Measurements from ENCODE around the gene CSRP3. TPM values are rescaled to one million over a fixed set of nuclear protein-coding genes. Genes with fewer than 3 reads are reported as not detected.
A peak's percentile ranks its signal among the peaks of the same experiment; 100 is the strongest.

The CSRP3 gene
- total and polyA plus RNA-seq, 4 donors = 0.08 TPM; not detected in 3

DNA sequence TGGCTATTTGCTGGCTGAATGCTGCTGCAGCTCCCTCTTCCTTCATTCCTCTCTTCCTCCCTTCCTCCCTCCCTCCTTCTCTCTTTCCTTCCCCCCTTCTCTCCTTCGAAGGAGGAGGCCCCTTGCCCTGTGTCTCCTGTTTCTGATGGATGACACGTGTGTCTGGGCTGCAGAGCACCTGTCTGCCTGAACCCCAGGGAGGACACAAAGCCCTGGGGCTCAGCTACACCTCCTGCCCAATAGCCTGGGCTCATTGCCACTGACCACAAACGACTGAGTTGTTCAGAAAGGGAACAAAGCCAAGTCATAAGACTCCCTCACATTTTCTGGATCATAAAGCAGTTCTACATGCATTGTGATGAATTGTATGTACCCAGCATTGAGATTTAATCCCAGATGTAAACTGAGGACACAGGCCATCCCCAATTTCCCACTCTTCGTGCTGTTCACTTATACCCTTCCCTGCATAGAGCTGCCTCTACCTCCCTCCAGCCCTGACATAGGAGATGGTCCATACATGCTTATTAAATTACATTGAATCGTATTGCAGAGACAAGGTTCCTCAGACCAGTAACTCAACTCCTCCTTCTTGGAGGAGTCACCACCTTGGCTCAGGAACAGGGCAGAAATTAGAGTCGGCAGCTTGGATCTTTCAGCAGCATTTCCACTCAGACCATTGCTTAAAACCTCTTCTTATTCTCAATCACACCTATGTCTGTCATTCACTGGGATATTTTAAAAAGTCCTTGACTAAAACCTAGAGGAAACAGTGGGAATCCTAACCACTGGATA lies 1.2 kb downstream of the CSRP3 start:
- no peak for TF ChIP-seq FOXA2 (IDR thresholded peaks at IDR 0.05)
- no peak for TF ChIP-seq HNF4G (IDR thresholded peaks at IDR 0.05)
- TF ChIP-seq, protein P1, sequence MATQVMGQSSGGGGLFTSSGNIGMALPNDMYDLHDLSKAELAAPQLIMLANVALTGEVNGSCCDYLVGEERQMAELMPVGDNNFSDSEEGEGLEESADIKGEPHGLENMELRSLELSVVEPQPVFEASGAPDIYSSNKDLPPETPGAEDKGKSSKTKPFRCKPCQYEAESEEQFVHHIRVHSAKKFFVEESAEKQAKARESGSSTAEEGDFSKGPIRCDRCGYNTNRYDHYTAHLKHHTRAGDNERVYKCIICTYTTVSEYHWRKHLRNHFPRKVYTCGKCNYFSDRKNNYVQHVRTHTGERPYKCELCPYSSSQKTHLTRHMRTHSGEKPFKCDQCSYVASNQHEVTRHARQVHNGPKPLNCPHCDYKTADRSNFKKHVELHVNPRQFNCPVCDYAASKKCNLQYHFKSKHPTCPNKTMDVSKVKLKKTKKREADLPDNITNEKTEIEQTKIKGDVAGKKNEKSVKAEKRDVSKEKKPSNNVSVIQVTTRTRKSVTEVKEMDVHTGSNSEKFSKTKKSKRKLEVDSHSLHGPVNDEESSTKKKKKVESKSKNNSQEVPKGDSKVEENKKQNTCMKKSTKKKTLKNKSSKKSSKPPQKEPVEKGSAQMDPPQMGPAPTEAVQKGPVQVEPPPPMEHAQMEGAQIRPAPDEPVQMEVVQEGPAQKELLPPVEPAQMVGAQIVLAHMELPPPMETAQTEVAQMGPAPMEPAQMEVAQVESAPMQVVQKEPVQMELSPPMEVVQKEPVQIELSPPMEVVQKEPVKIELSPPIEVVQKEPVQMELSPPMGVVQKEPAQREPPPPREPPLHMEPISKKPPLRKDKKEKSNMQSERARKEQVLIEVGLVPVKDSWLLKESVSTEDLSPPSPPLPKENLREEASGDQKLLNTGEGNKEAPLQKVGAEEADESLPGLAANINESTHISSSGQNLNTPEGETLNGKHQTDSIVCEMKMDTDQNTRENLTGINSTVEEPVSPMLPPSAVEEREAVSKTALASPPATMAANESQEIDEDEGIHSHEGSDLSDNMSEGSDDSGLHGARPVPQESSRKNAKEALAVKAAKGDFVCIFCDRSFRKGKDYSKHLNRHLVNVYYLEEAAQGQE (IDR thresholded peaks at IDR 0.05) = no peak
- no peak for TF ChIP-seq GABPA (IDR thresholded peaks at IDR 0.05 in 1 of 2, conservative IDR thresholded peaks at IDR 0.05 in 1 of 2)
- no peak for TF ChIP-seq FOXA1 (IDR thresholded peaks at IDR 0.05)
- TF ChIP-seq HNF4A (conservative IDR thresholded peaks at IDR 0.05) = no peak
- no peak for TF ChIP-seq SP1 (IDR thresholded peaks at IDR 0.05)
- TF ChIP-seq, protein P2, sequence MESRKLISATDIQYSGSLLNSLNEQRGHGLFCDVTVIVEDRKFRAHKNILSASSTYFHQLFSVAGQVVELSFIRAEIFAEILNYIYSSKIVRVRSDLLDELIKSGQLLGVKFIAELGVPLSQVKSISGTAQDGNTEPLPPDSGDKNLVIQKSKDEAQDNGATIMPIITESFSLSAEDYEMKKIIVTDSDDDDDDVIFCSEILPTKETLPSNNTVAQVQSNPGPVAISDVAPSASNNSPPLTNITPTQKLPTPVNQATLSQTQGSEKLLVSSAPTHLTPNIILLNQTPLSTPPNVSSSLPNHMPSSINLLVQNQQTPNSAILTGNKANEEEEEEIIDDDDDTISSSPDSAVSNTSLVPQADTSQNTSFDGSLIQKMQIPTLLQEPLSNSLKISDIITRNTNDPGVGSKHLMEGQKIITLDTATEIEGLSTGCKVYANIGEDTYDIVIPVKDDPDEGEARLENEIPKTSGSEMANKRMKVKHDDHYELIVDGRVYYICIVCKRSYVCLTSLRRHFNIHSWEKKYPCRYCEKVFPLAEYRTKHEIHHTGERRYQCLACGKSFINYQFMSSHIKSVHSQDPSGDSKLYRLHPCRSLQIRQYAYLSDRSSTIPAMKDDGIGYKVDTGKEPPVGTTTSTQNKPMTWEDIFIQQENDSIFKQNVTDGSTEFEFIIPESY (IDR thresholded peaks at IDR 0.05) = no peak
- TF ChIP-seq TAF1 (conservative IDR thresholded peaks at IDR 0.05) = no peak
- TF ChIP-seq, protein P3, sequence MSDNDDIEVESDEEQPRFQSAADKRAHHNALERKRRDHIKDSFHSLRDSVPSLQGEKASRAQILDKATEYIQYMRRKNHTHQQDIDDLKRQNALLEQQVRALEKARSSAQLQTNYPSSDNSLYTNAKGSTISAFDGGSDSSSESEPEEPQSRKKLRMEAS (IDR thresholded peaks at IDR 0.05) = no peak
- TF ChIP-seq RAD21 (IDR thresholded peaks at IDR 0.05) = no peak
- TF ChIP-seq, protein P4, sequence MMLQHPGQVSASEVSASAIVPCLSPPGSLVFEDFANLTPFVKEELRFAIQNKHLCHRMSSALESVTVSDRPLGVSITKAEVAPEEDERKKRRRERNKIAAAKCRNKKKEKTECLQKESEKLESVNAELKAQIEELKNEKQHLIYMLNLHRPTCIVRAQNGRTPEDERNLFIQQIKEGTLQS (IDR thresholded peaks at IDR 0.05) = no peak
- no peak for TF ChIP-seq RXRA (IDR thresholded peaks at IDR 0.05)
- no peak for TF ChIP-seq JUND (IDR thresholded peaks at IDR 0.05)
- TF ChIP-seq YY1 (IDR thresholded peaks at IDR 0.05) = no peak
- no peak for TF ChIP-seq NR2F2 (IDR thresholded peaks at IDR 0.05)
- TF ChIP-seq EGR1 (IDR thresholded peaks at IDR 0.05; ENCODE audit: low read depth in 2 of 2) = no peak
- no peaks in the 10 kb centered on the region for H3K9me3 ChIP-seq (ENCODE audit: control insufficient read depth in 4 of 4, low read length in 3 of 4)
- H3K27me3 ChIP-seq (ENCODE audit: control insufficient read depth in 4 of 4, insufficient read depth in 4 of 4, low read length in 3 of 4) = no peaks in the 10 kb centered on the region
- H3K27ac ChIP-seq (ENCODE audit: low read depth in 1 of 2, low read length in 2 of 2) = no peak overlapping the region
- no peaks in the 10 kb centered on the region for H3K36me3 ChIP-seq (ENCODE audit: control insufficient read depth in 4 of 4, insufficient read depth in 3 of 4, low read depth in 1 of 4, low read length in 3 of 4)
- H3K4me1 ChIP-seq (ENCODE audit: control insufficient read depth in 4 of 4, insufficient read depth in 4 of 4, low read length in 3 of 4) = no peaks in the 10 kb centered on the region
- 49% methylated on average over 6 of the region's 6 CpGs for WGBS
- no peak overlapping the region for H3K9ac ChIP-seq (ENCODE audit: low read depth in 1 of 2, low read length in 2 of 2)
- H3K4me3 ChIP-seq (ENCODE audit: low read depth in 1 of 3, low read length in 3 of 3) = no peak overlapping the region
- DNase-seq (ENCODE audit: low spot score) = no peak

DNA sequence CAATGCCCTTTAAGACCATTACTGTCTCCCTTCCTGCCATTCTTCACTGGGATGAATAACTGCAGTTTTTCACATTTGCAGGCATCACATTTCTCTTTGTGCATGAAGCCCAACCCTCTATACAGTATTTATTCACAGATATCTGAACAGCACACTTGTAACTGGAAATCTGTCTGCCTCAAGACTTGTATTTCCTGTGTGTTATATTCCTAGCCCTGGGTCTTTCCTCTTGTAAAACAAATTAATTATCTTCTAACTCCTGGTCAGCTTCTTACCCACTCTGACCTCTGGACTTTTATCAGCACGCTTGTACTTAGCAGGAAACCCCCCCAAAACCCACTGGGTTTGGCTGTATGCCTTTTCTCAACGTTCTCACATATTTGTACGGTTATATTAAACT lies 2.0 kb downstream of the CSRP3 start:
- H3K4me1 ChIP-seq (ENCODE audit: control insufficient read depth in 4 of 4, insufficient read depth in 4 of 4, low read length in 3 of 4) = no peaks in the 10 kb centered on the region
- DNase-seq (ENCODE audit: low spot score) = no peak
- no peaks in the 10 kb centered on the region for H3K27me3 ChIP-seq (ENCODE audit: control insufficient read depth in 4 of 4, insufficient read depth in 4 of 4, low read length in 3 of 4)
- no peak overlapping the region for H3K9ac ChIP-seq (ENCODE audit: low read depth in 1 of 2, low read length in 2 of 2)
- H3K4me3 ChIP-seq (ENCODE audit: low read depth in 1 of 3, low read length in 3 of 3) = no peak overlapping the region
- H3K27ac ChIP-seq (ENCODE audit: low read depth in 1 of 2, low read length in 2 of 2) = no peak overlapping the region
- 41% methylated on average over 3 of the region's 3 CpGs for WGBS
- H3K9me3 ChIP-seq (ENCODE audit: control insufficient read depth in 4 of 4, low read length in 3 of 4) = no peaks in the 10 kb centered on the region
- no peaks in the 10 kb centered on the region for H3K36me3 ChIP-seq (ENCODE audit: control insufficient read depth in 4 of 4, insufficient read depth in 3 of 4, low read depth in 1 of 4, low read length in 3 of 4)
- no peak for TF ChIP-seq SP1 (IDR thresholded peaks at IDR 0.05)
- TF ChIP-seq NR2F2 (IDR thresholded peaks at IDR 0.05) = peak; percentile 37
- no peak for TF ChIP-seq RAD21 (IDR thresholded peaks at IDR 0.05)
- TF ChIP-seq, protein P2 (IDR thresholded peaks at IDR 0.05) = no peak

Data from liver (tissue), 9 donors.